Fibroblast of lung (primary cell): ENCODE data around the gene SNX15.

Experiments
- EZH2 ChIP-seq: IDR thresholded peaks from 2 replicates; pipeline ENCODE4 v1.5.1; 2012; ENCODE audit warnings: low read length, control low read depth, mild to moderate bottlenecking; ENCODE audit errors: missing control alignments
- TF ChIP-seq, protein P1 (sequence below), 2 donors: IDR thresholded peaks in 1 of 2; conservative IDR thresholded peaks in 1 of 2; 1 replicate in 1 of 2; 2 replicates in 1 of 2; pipeline ENCODE4 v1.5.1; 2011 to 2012; ENCODE audit warnings: low read length in 2 of 2, control low read depth in 1 of 2, inconsistent platforms in 1 of 2, low read depth in 1 of 2, mild to moderate bottlenecking in 1 of 2

DNA sequence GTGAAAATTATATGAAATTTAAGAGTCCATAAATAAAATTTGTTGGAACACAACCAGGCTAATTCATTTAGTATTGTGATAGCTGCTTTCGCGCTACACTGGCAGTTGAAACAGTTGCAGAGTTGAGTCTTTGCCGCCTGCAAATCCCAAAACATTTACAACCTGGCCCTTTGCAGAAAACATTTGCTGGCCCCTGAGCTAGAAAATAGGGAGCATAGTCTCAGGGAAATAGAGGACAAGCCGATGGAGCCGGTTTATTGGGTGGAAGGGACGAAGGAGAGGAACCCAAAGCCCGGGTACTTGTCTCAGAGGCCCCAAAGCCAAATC, 13.2 kb downstream of the SNX15 start:
- TF ChIP-seq, protein P1, sequence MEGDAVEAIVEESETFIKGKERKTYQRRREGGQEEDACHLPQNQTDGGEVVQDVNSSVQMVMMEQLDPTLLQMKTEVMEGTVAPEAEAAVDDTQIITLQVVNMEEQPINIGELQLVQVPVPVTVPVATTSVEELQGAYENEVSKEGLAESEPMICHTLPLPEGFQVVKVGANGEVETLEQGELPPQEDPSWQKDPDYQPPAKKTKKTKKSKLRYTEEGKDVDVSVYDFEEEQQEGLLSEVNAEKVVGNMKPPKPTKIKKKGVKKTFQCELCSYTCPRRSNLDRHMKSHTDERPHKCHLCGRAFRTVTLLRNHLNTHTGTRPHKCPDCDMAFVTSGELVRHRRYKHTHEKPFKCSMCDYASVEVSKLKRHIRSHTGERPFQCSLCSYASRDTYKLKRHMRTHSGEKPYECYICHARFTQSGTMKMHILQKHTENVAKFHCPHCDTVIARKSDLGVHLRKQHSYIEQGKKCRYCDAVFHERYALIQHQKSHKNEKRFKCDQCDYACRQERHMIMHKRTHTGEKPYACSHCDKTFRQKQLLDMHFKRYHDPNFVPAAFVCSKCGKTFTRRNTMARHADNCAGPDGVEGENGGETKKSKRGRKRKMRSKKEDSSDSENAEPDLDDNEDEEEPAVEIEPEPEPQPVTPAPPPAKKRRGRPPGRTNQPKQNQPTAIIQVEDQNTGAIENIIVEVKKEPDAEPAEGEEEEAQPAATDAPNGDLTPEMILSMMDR (conservative IDR thresholded peaks at IDR 0.05 in 1 of 2, IDR thresholded peaks at IDR 0.05 in 1 of 2; ENCODE audit: low read depth in 1 of 2, low read length in 2 of 2): no peak
- no peak for TF ChIP-seq EZH2
